ENCODE data around the gene ASCL2. TPM values are rescaled to one million over a fixed set of nuclear protein-coding genes. Genes with fewer than 3 reads are reported as not detected.

ASCL2 gene
- total and polyA plus RNA-seq, 2 donors (not counting 3 experiments of a cell fraction or from before 2014, with no cell fraction given) = not detected

- H3K79me2 ChIP-seq (ENCODE audit: control insufficient read depth, insufficient read depth, low read length) = no peaks in the 10 kb centered on the region
- no peaks in the 10 kb centered on the region for H4K20me1 ChIP-seq (replicated peaks; ENCODE audit: control insufficient read depth, extremely low read depth, insufficient read depth, low read length)
- H3K9ac ChIP-seq (replicated peaks; ENCODE audit: extremely low read depth, insufficient read depth, low read length) = no peak overlapping the region
- H3K9me1 ChIP-seq (replicated peaks; ENCODE audit: control insufficient read depth, extremely low read depth, insufficient read depth, low read length) = no peaks in the 10 kb centered on the region
- H3K9me3 ChIP-seq (replicated peaks; ENCODE audit: control insufficient read depth, insufficient read depth, low read length) = no peaks in the 10 kb centered on the region
- H3K4me1 ChIP-seq (ENCODE audit: control insufficient read depth, extremely low read depth, insufficient read depth, low read length) = no peaks in the 10 kb centered on the region
- dilution Hi-C loops (cut with MboI; ENCODE audit: extremely low pct_ligation_motif_present, low sequenced_read_pairs) (no loop called here), intact Hi-C loops (cut with micrococcal nuclease) (no loop called here)
- DNase-seq (ENCODE audit: low read depth, low spot score) (no peak), FAIRE-seq (no peak)
- H2AFZ ChIP-seq (ENCODE audit: low read depth, low read length) = no peak overlapping the region
- no peak overlapping the region for H3K4me3 ChIP-seq (replicated peaks in 1 of 3; ENCODE audit: insufficient read depth in 1 of 3, low read depth in 1 of 3, low read length in 3 of 3)
- no peak overlapping the region for H3K4me2 ChIP-seq (ENCODE audit: insufficient read depth, low read length)
- H3K27ac ChIP-seq (ENCODE audit: insufficient read depth, low read depth, low read length) = no peak overlapping the region
- no TSS peak for BruUV-seq (replicated peaks)
- H3K27me3 ChIP-seq (ENCODE audit: control insufficient read depth in 2 of 2, insufficient read depth in 2 of 2, low read length in 2 of 2) = no peaks in the 10 kb centered on the region
- CTCF ChIA-PET = interaction anchor here (0.6 to 1.1 kb wide), 3 partner anchors 10 to 103 kb away, joined by 3 to 5 read pairs (median 3); no protein-coding TSS in a partner anchor
- H3K36me3 ChIP-seq (ENCODE audit: control insufficient read depth in 2 of 2, extremely low read depth in 1 of 2, insufficient read depth in 2 of 2, low read length in 2 of 2) = no peaks in the 10 kb centered on the region
- TF ChIP-seq, protein P1, sequence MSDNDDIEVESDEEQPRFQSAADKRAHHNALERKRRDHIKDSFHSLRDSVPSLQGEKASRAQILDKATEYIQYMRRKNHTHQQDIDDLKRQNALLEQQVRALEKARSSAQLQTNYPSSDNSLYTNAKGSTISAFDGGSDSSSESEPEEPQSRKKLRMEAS (IDR thresholded peaks at IDR 0.05; ENCODE audit: insufficient read depth, insufficient read length) = no peak
- TF ChIP-seq POLR2A (IDR thresholded peaks at IDR 0.05; ENCODE audit: low read depth, low read length) (no peak), EZH2 (IDR thresholded peaks at IDR 0.05; ENCODE audit: borderline replicate concordance, low read depth, low read length, severe bottlenecking) (no peak), JUN (IDR thresholded peaks at IDR 0.05; ENCODE audit: borderline replicate concordance, insufficient read depth, insufficient read length, low read depth) (no peak), CTCF (IDR thresholded peaks at IDR 0.05; ENCODE audit: extremely low read depth in 1 of 2, insufficient read depth in 1 of 2, low read depth in 1 of 2, low read length in 2 of 2) (no peak), MYC (IDR thresholded peaks at IDR 0.05; ENCODE audit: low read depth, low read length) (no peak), GATA2 (IDR thresholded peaks at IDR 0.05; ENCODE audit: insufficient read depth, insufficient read length, low read depth, low read length) (no peak), FOS (IDR thresholded peaks at IDR 0.05; ENCODE audit: borderline replicate concordance, insufficient read depth, low read length) (no peak), POLR2AphosphoS5 (IDR thresholded peaks at IDR 0.05; ENCODE audit: insufficient read depth, low read depth, low read length) (no peak)
- POLR2A ChIA-PET = no interaction called here
These were observed 46.0 kb upstream of the ASCL2 start for GRCh38 chr11:2316169-2316962.

Measured in endothelial cell of umbilical vein (primary cell).